GM21529 (cell line): Measurements from ENCODE around the gene TTC39B.

Experiments
- ATAC-seq: cut with Tn5 transposase; IDR thresholded peaks from one replicate; pipeline ENCODE4 v1.9.1; 2021; ENCODE audit not compliant: unreplicated experiment

The TTC39B gene

GRCh38 chr9:15182101-15182551, 124.9 kb downstream of the TTC39B start:
- ATAC-seq, result no peak

GRCh38 chr9:15180124-15180523, 126.9 kb downstream of the TTC39B start:
- no peak for ATAC-seq

GRCh38 chr9:15178631-15179030, 128.4 kb downstream of the TTC39B start:
- ATAC-seq, result no peak

GRCh38 chr9:15176836-15177235, 130.2 kb downstream of the TTC39B start:
- ATAC-seq, result no peak

GRCh38 chr9:15163931-15164330, 143.1 kb downstream of the TTC39B start:
- ATAC-seq, result no peak

- ATAC-seq, result no peak
Observed at GRCh38 chr9:15161753-15162152, 145.3 kb downstream of the TTC39B start.

- ATAC-seq, result no peak
Observed at GRCh38 chr9:15160673-15161072, 146.3 kb downstream of the TTC39B start.

GRCh38 chr9:15158064-15158463, 149.0 kb downstream of the TTC39B start:
- ATAC-seq, result no peak

GRCh38 chr9:15157381-15157780, 149.6 kb downstream of the TTC39B start:
- ATAC-seq, result no peak

- no peak for ATAC-seq
Observed at GRCh38 chr9:15156241-15156640, 150.8 kb downstream of the TTC39B start.

- ATAC-seq, result no peak
Observed at GRCh38 chr9:15155826-15156225, 151.2 kb downstream of the TTC39B start.

GRCh38 chr9:15155323-15155722, 151.7 kb downstream of the TTC39B start:
- ATAC-seq, result no peak

GRCh38 chr9:15154677-15155076, 152.3 kb downstream of the TTC39B start:
- ATAC-seq, result no peak

GRCh38 chr9:15153961-15154360, 153.1 kb downstream of the TTC39B start:
- no peak for ATAC-seq

- no peak for ATAC-seq
Observed at GRCh38 chr9:15150939-15151338, 156.1 kb downstream of the TTC39B start.

- ATAC-seq, result no peak
Observed at GRCh38 chr9:15149450-15149849, 157.6 kb downstream of the TTC39B start.

GRCh38 chr9:15146268-15146700, 160.7 kb downstream of the TTC39B start:
- no peak for ATAC-seq

GRCh38 chr9:15144622-15145061, 162.4 kb downstream of the TTC39B start:
- no peak for ATAC-seq

GRCh38 chr9:15142878-15143534, 164.0 kb downstream of the TTC39B start:
- ATAC-seq, result peak; percentile 96

GRCh38 chr9:15140051-15140450, 167.0 kb downstream of the TTC39B start:
- ATAC-seq, result no peak

GRCh38 chr9:15139469-15139868, 167.5 kb downstream of the TTC39B start:
- no peak for ATAC-seq

- no peak for ATAC-seq
Observed at GRCh38 chr9:15138357-15138686, 168.7 kb downstream of the TTC39B start.

GRCh38 chr9:15137658-15138356, 169.2 kb downstream of the TTC39B start:
- no peak for ATAC-seq
